ENCODE results near the gene RFX1.

DNA sequence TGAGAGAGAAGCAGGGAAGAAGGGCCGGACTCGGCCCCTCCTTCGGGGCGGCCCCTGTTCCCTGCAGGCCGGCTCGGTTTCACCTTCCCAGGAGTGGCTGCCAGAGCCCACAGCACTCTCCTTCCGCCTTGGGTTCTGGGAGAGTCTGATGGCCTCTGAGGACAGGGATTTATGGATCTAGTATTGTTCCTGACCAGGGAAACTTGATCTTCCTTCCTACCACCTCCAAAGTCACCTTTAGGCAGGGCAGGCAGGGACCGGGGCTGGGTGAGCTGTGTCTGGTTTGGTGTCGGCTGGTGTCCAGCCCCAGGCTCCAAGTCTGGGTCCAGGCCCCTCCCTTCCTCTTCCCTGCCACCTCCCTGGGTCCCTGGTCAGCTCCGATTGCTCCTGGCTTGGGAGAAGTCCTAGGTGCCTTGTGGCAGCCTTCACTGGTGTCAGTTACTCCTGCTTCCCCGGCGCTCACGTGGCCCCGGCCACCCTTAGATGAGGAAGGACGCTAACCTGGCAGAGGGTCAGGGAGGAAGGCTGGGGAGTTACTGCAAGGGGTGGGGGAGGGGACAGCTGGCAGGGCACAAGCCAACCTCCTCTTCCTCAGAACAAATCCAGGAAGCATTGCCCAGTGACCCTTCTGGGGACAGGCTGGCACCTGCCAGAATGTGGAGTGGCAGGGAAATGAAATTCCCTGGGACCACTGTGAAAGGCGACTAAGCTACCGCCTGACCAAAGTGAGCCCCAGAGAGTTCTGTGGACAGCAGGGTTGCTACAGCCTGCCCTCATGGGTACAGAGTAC is 18.8 kb downstream of the RFX1 start:
- TF ChIP-seq, protein P1, sequence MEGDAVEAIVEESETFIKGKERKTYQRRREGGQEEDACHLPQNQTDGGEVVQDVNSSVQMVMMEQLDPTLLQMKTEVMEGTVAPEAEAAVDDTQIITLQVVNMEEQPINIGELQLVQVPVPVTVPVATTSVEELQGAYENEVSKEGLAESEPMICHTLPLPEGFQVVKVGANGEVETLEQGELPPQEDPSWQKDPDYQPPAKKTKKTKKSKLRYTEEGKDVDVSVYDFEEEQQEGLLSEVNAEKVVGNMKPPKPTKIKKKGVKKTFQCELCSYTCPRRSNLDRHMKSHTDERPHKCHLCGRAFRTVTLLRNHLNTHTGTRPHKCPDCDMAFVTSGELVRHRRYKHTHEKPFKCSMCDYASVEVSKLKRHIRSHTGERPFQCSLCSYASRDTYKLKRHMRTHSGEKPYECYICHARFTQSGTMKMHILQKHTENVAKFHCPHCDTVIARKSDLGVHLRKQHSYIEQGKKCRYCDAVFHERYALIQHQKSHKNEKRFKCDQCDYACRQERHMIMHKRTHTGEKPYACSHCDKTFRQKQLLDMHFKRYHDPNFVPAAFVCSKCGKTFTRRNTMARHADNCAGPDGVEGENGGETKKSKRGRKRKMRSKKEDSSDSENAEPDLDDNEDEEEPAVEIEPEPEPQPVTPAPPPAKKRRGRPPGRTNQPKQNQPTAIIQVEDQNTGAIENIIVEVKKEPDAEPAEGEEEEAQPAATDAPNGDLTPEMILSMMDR (IDR thresholded peaks at IDR 0.05; ENCODE audit: poor library complexity) = no peak
- TF ChIP-seq EZH2phosphoT487 (IDR thresholded peaks at IDR 0.05; ENCODE audit: low read depth, severe bottlenecking, unreplicated experiment) = no peak

All from hepatocyte (in vitro differentiated cells).